H4 (cell line): ENCODE results near the gene CLCA1. TPM values are rescaled to one million over a fixed set of nuclear protein-coding genes. Genes with fewer than 3 reads are reported as not detected.

Experiments used
- DNase-seq: peaks from one replicate; pipeline ENCODE4 v3.0.0-alpha.2; 2015; ENCODE audit warnings: low spot score
- total RNA-seq: library from RNA; depleted of rRNA; stranded (reverse); fragments of >200 nt; shearing (Covaris generic); gene quantifications from 2 replicates; pipeline ENCODE4 v1.2.3, GENCODE V29; 2014; rRNA removed

CLCA1 gene
- total RNA-seq: not detected in 2 replicates

GRCh38 chr1:86468501-86468977 lies at the start of gene CLCA1:
CLCA1 (plus strand) TSS chr1:86468927; CDS start chr1:86468972, 45 bp downstream.
- no peak for DNase-seq

GRCh38 chr1:86419277-86419903 lies 49.3 kb upstream of the CLCA1 start:
- DNase-seq: no peak

- no peak for DNase-seq
Observed at GRCh38 chr1:86421601-86422280, 47.0 kb upstream of the CLCA1 start.

GRCh38 chr1:86423473-86423872 lies 45.3 kb upstream of the CLCA1 start:
- DNase-seq: no peak

- no peak for DNase-seq
Observed at GRCh38 chr1:86423873-86424272, 44.9 kb upstream of the CLCA1 start, which contains the start of gene CLCA2. CLCA2 (plus strand) TSS chr1:86424171; CDS start chr1:86424248, 77 bp downstream.

GRCh38 chr1:86429122-86429725 lies 39.5 kb upstream of the CLCA1 start:
- DNase-seq: no peak

- peak; percentile 94 for DNase-seq
Observed at GRCh38 chr1:86429835-86430234, 38.9 kb upstream of the CLCA1 start.

GRCh38 chr1:86430376-86430775 lies 38.4 kb upstream of the CLCA1 start:
- no peak for DNase-seq

GRCh38 chr1:86434059-86434458 lies 34.7 kb upstream of the CLCA1 start:
- DNase-seq: no peak

- no peak for DNase-seq
Observed at GRCh38 chr1:86435327-86435726, 33.4 kb upstream of the CLCA1 start.

GRCh38 chr1:86436041-86436440 lies 32.7 kb upstream of the CLCA1 start:
- no peak for DNase-seq

- no peak for DNase-seq
Observed at GRCh38 chr1:86441581-86441980, 27.1 kb upstream of the CLCA1 start.

- no peak for DNase-seq
Observed at GRCh38 chr1:86441997-86442396, 26.7 kb upstream of the CLCA1 start.

- no peak for DNase-seq
Observed at GRCh38 chr1:86445919-86446318, 22.8 kb upstream of the CLCA1 start.

- no peak for DNase-seq
Observed at GRCh38 chr1:86447198-86447790, 21.4 kb upstream of the CLCA1 start.

GRCh38 chr1:86448670-86449069 lies 20.1 kb upstream of the CLCA1 start:
- no peak for DNase-seq

GRCh38 chr1:86449103-86449502 lies 19.6 kb upstream of the CLCA1 start:
- DNase-seq: no peak

- DNase-seq: no peak
Observed at GRCh38 chr1:86450847-86451246, 17.9 kb upstream of the CLCA1 start.

GRCh38 chr1:86453664-86454063 lies 15.1 kb upstream of the CLCA1 start:
- DNase-seq: no peak

- no peak for DNase-seq
Observed at GRCh38 chr1:86455073-86455472, 13.7 kb upstream of the CLCA1 start.

- no peak for DNase-seq
Observed at GRCh38 chr1:86460998-86461397, 7.7 kb upstream of the CLCA1 start.

- no peak for DNase-seq
Observed at GRCh38 chr1:86461482-86461881, 7.2 kb upstream of the CLCA1 start.

- DNase-seq: no peak
Observed at GRCh38 chr1:86464819-86465218, 3.9 kb upstream of the CLCA1 start.
